Cardiac fibroblast (primary cell): ENCODE data around the gene TEC.
"Not testable (repeated sequence)": the region's sequence is repeated elsewhere in the genome, so short reads cannot be mapped to it uniquely, and the experiment has no call there.

Source experiments
- DNase-seq, 2 donors: peaks; one replicate each; pipeline versions ENCODE4 v3.0.0 to v3.0.0-alpha.2; 2010; ENCODE audit warnings: low read depth in 2 of 2
- H3K4me3 ChIP-seq, 2 donors: replicated peaks in 1 of 2; 1 replicate in 1 of 2; 2 replicates in 1 of 2; pipeline ENCODE4 v1.5.1; 2011; ENCODE audit warnings: low read depth in 2 of 2, low read length in 2 of 2, mild to moderate bottlenecking in 2 of 2, moderate library complexity in 1 of 2
- TF ChIP-seq, protein P1 (sequence below): IDR thresholded peaks from one replicate; pipeline ENCODE4 v1.5.1; 2011; ENCODE audit warnings: low read depth, mild to moderate bottlenecking, low read length, inconsistent platforms

The TEC gene

DNA sequence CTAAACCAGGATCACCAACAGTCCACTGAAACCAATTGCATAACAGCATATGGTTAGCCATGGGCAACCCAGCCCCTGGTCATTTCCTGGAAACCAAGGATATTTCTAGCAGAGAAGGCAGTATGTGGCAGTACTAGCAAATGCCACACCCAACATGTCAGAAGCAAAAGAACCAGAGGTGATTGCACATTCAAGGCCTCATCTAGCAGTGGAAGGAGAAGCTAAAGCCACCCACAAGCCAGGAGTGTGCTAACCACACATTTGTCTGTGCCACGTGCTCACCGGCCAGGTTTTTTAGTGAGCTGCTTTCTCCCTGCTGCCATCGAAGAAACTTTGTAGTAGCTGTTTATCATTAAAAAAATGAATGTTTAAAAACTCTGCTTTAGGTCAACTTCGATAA, 42.0 kb downstream of the TEC start:
- H3K4me3 ChIP-seq: no peak overlapping the region
- TF ChIP-seq, protein P1, sequence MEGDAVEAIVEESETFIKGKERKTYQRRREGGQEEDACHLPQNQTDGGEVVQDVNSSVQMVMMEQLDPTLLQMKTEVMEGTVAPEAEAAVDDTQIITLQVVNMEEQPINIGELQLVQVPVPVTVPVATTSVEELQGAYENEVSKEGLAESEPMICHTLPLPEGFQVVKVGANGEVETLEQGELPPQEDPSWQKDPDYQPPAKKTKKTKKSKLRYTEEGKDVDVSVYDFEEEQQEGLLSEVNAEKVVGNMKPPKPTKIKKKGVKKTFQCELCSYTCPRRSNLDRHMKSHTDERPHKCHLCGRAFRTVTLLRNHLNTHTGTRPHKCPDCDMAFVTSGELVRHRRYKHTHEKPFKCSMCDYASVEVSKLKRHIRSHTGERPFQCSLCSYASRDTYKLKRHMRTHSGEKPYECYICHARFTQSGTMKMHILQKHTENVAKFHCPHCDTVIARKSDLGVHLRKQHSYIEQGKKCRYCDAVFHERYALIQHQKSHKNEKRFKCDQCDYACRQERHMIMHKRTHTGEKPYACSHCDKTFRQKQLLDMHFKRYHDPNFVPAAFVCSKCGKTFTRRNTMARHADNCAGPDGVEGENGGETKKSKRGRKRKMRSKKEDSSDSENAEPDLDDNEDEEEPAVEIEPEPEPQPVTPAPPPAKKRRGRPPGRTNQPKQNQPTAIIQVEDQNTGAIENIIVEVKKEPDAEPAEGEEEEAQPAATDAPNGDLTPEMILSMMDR: no peak
- no peak for DNase-seq

DNA sequence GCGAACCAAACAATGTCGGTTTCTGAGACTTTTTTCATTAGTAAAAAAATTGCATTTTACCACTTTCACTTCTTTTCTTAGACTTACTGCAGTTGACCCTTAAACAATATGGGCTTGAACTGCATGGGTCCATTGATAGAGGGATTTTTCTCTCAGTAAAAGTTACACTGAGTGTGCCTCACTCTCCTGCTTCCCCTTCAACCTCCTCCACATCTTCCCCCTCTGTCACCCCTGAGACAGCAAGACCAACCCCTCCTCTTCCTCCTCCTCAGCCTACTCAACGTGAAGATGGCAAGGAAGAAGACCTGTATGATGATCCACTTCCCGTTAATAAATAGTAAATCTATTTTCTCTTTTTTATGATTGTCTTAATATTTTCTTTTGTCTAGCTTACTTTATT, 43.4 kb downstream of the TEC start:
- DNase-seq: no peak
- no peak overlapping the region for H3K4me3 ChIP-seq
- TF ChIP-seq, protein P1: no peak

DNA sequence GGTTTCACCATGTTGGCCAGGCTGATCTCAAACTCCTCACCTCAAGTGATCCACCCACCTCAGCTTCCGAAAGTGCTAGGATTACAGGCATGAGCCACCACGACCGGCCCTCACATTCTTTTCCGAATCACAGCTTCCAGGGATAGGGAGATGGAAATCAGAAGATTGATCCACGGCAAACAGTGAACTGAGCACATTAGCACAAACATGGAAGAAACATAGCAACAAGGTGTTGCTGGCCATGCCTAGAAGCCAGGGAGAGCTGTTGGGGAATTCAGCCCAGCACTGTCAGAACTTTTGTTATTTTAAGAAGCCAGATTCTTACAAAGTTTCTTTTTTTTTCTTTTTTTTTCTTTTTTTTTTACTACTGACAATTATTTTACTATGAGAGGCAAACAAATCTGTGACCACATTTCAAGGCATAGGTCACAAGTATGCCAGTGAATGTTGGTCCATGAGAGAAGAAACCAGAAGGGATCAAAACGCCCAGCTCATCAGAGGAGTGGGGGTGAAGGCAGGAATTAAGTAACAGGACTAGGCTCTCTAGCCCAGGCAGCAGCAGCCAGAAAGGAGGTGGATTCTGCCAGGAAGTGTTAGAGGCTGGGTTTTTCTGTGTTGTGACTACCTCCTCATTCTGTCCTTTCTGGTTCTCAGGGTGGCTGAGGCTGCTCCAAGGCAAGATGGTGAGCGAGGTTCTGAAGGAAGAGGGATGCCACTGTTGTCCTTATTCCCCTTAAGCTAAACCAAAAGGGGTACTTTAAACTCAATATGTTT, 44.1 kb downstream of the TEC start:
- TF ChIP-seq, protein P1: no peak
- H3K4me3 ChIP-seq: no peak overlapping the region
- DNase-seq: no peak

DNA sequence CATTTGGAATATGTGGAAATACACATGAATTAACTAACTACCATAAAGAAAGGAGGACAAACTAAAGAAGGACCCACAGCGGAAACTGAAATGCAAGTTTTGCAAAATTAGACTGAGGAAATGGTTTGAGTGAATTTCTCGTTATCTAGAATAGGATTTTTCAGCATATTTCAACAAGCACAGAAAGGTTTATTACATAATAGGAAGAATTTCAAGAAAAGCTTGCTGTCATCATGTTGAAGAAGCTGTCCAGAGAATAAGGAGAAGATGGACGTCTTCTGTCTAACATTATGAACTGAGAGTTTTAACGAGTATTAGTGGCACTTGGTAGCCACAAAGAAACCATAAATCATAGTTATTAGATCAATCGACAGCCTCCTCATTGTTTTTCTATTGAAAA, 45.0 kb downstream of the TEC start:
- TF ChIP-seq, protein P1: no peak
- no peak for DNase-seq
- no peak overlapping the region for H3K4me3 ChIP-seq

DNA sequence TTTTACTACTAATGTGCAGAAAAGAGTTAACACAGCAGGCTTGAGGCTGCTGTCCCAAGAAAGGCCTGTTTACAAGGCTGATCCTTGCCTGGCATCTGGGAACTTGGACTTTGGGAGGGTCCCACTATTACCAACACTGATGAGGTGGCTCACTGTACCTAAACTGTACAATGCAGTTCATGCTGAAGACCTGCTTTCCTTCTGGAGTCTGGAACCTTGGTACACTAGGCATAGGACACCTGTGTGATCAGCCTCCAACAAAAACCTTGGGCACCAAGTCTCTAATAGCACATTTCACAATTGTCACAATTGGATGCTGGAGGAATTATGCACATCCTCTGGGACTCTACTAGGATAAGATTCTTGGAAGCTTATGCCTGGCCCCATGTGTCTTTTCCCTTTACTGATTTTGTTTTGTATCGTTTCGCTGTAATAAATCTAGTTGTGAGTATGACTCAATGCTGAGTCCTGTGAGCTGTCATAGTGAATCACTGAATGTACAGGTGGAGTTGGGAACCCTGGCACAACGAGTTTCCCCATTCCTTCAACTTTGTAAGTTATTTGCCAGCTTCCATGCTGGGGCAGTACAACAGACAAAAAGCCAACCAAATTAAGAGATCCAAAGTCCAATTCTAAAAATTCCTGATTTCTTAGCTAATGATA, 45.9 kb downstream of the TEC start:
- TF ChIP-seq, protein P1: no peak
- H3K4me3 ChIP-seq: no peak overlapping the region
- DNase-seq: peak in 1 of 2 donors; percentile 16

DNA sequence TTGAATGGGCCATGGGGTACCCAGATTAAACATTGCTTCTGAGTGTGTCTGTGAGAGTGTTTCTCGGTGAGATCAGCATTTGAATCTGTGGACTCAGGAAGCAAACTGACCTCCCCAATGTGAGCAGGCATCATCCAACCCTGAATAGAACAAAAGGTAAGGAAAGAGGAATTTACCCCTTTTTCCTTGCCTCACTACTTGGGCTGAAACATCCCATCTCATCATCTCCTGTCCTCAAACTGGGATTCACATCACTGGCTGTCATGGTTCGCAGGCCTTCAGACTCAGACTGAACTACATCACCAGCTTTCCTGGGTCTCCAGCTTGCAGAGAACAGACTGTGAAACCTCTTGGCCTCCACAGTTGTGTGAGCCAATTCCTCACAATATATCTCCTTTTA, 47.1 kb downstream of the TEC start:
- no peak overlapping the region for H3K4me3 ChIP-seq
- no peak for DNase-seq
- TF ChIP-seq, protein P1: no peak

DNA sequence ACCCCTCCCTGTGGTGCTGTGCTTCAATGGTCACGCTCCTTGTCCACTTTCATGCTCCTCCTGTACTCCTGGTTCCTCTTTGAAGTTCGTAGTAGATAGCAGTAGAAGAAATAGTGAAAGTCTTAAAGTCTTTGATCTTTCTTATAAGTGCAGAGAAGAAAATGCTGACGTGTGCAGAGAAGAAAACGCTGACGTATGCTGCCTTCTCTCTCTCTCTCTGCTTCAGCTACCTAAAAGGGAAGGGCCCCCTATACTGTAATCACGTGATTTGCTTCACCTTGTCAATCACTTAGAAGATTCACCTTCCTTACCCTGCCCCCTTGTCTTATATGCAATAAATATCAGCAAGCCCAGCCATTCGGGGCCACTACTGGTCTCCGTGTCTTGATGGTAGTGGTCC, 50.2 kb downstream of the TEC start:
- not testable (repeated sequence) for H3K4me3 ChIP-seq, DNase-seq
